ENCODE results near the gene SFPQ. TPM values are rescaled to one million over a fixed set of nuclear protein-coding genes. Genes with fewer than 3 reads are reported as not detected.
"Not testable (repeated sequence)": the region's sequence is repeated elsewhere in the genome, so short reads cannot be mapped to it uniquely, and the experiment has no call there.

The SFPQ gene
- total RNA-seq, 1 donor from 2014 or later = 81.0 TPM

GRCh38 chr1:35151220-35151619 is 41.7 kb downstream of the SFPQ start:
- Histone ChIP-seq H3K9me3 (replicated peaks) (no peaks in the 10 kb centered on the region), H3K4me1 (no peaks in the 10 kb centered on the region), H3K4me3 (no peak overlapping the region), H3K27me3 (ENCODE audit: low read depth) (peaks cover 7% of the 10 kb centered on the region), H3K27ac (replicated peaks) (no peak overlapping the region), H3K36me3 (no peaks in the 10 kb centered on the region)
- intact Hi-C loops (cut with micrococcal nuclease) = no loop called here
- DNase-seq = no peak
- TF ChIP-seq, protein P1, sequence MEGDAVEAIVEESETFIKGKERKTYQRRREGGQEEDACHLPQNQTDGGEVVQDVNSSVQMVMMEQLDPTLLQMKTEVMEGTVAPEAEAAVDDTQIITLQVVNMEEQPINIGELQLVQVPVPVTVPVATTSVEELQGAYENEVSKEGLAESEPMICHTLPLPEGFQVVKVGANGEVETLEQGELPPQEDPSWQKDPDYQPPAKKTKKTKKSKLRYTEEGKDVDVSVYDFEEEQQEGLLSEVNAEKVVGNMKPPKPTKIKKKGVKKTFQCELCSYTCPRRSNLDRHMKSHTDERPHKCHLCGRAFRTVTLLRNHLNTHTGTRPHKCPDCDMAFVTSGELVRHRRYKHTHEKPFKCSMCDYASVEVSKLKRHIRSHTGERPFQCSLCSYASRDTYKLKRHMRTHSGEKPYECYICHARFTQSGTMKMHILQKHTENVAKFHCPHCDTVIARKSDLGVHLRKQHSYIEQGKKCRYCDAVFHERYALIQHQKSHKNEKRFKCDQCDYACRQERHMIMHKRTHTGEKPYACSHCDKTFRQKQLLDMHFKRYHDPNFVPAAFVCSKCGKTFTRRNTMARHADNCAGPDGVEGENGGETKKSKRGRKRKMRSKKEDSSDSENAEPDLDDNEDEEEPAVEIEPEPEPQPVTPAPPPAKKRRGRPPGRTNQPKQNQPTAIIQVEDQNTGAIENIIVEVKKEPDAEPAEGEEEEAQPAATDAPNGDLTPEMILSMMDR (IDR thresholded peaks at IDR 0.05; ENCODE audit: borderline replicate concordance) = no peak

GRCh38 chr1:35145892-35146549 is 46.9 kb downstream of the SFPQ start:
- H3K9me3 ChIP-seq (replicated peaks); DNase-seq; H3K4me1 ChIP-seq; H3K27ac ChIP-seq (replicated peaks); intact Hi-C loops (cut with micrococcal nuclease); H3K36me3 ChIP-seq; H3K27me3 ChIP-seq (ENCODE audit: low read depth); H3K4me3 ChIP-seq: not testable (repeated sequence)

GRCh38 chr1:35143737-35144508 is 49.0 kb downstream of the SFPQ start:
- intact Hi-C loops (cut with micrococcal nuclease) = no loop called here
- no peak for DNase-seq
- no peaks in the 10 kb centered on the region for H3K9me3 ChIP-seq (replicated peaks)
- H3K36me3 ChIP-seq = no peaks in the 10 kb centered on the region
- no peaks in the 10 kb centered on the region for H3K27me3 ChIP-seq (ENCODE audit: low read depth)
- H3K27ac ChIP-seq (replicated peaks) = no peak overlapping the region
- TF ChIP-seq, protein P1 (IDR thresholded peaks at IDR 0.05; ENCODE audit: borderline replicate concordance) = no peak
- no peak overlapping the region for H3K4me3 ChIP-seq
- no peaks in the 10 kb centered on the region for H3K4me1 ChIP-seq

DNA sequence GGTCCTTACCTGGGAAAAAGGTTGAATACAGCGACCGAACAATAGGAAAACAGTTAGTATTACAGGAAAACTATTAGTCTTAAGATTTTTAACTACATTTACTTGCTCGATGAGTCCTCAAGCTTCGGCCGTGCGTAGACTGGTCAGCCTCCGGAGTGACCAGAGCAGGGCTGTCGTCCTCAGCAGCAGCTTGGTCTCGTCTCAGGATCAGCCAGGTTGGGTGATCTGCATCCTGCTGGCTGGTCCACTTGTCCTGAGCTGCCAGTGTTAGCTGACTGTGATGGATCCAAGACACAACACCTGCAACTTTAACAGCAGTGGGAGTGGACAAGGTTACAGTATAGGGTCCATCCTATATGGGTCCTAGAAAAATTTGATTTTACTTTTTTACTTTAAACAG is 50.2 kb downstream of the SFPQ start:
- DNase-seq; intact Hi-C loops (cut with micrococcal nuclease); H3K4me1 ChIP-seq; H3K4me3 ChIP-seq; H3K9me3 ChIP-seq (replicated peaks); H3K27ac ChIP-seq (replicated peaks); H3K27me3 ChIP-seq (ENCODE audit: low read depth); H3K36me3 ChIP-seq: not testable (repeated sequence)

GRCh38 chr1:35142294-35142693 is 50.7 kb downstream of the SFPQ start:
- H3K27me3 ChIP-seq (ENCODE audit: low read depth); H3K9me3 ChIP-seq (replicated peaks); DNase-seq; H3K4me1 ChIP-seq; H3K36me3 ChIP-seq; intact Hi-C loops (cut with micrococcal nuclease); H3K4me3 ChIP-seq; H3K27ac ChIP-seq (replicated peaks): not testable (repeated sequence)

GRCh38 chr1:35137590-35137989 is 55.4 kb downstream of the SFPQ start:
- H3K4me1 ChIP-seq; intact Hi-C loops (cut with micrococcal nuclease); H3K36me3 ChIP-seq; H3K4me3 ChIP-seq; H3K9me3 ChIP-seq (replicated peaks); H3K27me3 ChIP-seq (ENCODE audit: low read depth); H3K27ac ChIP-seq (replicated peaks); DNase-seq: not testable (repeated sequence)

DNA sequence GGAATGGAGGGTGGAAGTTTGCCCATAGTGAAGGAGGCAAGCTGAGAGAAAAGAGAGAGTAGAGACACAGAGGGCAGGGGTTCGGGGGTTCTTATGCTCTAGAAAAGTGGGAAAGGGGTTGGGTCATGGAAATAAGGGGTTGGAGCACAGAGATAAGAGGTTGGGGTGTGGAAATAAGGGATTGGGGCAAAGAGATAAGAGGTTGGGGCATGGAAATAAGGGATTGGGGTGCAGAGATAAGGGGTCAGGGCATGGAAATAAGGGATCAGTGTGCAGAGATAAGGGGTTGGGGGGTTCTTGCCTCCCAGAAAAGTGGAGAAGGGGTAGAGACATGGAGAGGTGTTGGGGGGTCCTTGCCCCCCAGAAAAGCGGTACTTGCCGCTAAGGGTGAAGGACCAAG is 56.2 kb downstream of the SFPQ start:
- intact Hi-C loops (cut with micrococcal nuclease) = no loop called here
- no peaks in the 10 kb centered on the region for H3K4me1 ChIP-seq
- no peak for DNase-seq
- no peaks in the 10 kb centered on the region for H3K27me3 ChIP-seq (ENCODE audit: low read depth)
- no peak overlapping the region for H3K27ac ChIP-seq (replicated peaks)
- H3K36me3 ChIP-seq = no peaks in the 10 kb centered on the region
- TF ChIP-seq, protein P1 (IDR thresholded peaks at IDR 0.05; ENCODE audit: borderline replicate concordance) = no peak
- no peaks in the 10 kb centered on the region for H3K9me3 ChIP-seq (replicated peaks)
- H3K4me3 ChIP-seq = no peak overlapping the region

Other genes starting within 250 kb of the SFPQ start
- 8.3 TPM for gene TMEM35B, start 207.8 kb downstream of the SFPQ start, total RNA-seq
- gene ZMYM6, start 161.2 kb downstream of the SFPQ start, total RNA-seq = 14.6 TPM
- gene ZMYM1, start 113.8 kb downstream of the SFPQ start, total RNA-seq = 7.8 TPM
- 32.6 TPM for gene ZMYM4, start 75.6 kb upstream of the SFPQ start, total RNA-seq